Measurements from ENCODE around the gene COLQ.

DNA sequence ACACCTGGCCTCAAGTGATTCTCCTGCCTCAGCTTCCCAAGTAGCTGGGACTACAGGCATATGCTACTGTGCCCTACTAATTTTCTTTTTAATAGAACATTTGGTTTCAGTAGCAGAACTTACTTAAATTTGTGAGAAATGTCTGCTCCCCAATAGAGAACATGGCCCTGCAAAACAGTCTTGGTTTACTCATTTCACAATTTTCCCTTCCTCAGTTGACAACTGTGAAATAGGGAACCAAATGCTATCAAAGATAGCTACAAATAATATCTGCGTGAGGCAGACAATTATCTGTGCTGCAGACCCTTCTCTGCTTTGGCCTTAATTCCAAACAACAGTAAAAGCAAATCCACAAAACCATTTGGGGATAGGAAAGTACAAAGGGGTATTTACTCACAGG lies 116.7 kb downstream of the COLQ start:
- TF ChIP-seq, protein P1, sequence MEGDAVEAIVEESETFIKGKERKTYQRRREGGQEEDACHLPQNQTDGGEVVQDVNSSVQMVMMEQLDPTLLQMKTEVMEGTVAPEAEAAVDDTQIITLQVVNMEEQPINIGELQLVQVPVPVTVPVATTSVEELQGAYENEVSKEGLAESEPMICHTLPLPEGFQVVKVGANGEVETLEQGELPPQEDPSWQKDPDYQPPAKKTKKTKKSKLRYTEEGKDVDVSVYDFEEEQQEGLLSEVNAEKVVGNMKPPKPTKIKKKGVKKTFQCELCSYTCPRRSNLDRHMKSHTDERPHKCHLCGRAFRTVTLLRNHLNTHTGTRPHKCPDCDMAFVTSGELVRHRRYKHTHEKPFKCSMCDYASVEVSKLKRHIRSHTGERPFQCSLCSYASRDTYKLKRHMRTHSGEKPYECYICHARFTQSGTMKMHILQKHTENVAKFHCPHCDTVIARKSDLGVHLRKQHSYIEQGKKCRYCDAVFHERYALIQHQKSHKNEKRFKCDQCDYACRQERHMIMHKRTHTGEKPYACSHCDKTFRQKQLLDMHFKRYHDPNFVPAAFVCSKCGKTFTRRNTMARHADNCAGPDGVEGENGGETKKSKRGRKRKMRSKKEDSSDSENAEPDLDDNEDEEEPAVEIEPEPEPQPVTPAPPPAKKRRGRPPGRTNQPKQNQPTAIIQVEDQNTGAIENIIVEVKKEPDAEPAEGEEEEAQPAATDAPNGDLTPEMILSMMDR (IDR thresholded peaks at IDR 0.05; ENCODE audit: borderline replicate concordance, extremely low read depth, low read length, poor library complexity, severe bottlenecking): no peak
- no peak for TF ChIP-seq EZH2 (IDR thresholded peaks at IDR 0.05; ENCODE audit: borderline replicate concordance, low read depth, low read length, severe bottlenecking)
